ENCODE measurements around the gene ZNF333.

DNA sequence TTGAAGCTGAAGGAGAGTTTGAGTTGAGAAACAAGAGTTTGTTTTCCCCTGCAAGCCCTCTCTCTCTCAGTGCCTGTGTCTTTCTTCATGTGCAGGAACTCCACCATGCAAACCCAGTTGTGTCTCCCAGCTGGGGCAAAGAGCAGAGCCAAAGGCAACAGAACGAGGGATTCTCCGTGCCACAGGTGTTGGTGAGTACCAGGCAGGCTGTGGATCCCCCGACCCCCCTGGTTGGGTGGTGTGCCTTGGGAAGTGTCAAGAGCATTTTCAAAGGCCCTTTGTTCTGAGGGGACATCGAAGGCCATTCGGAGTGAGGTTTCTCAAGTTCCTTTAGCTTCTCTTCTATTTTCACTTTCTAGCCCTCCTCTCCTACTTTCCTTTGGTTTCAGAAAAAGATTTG, 5.6 kb downstream of the ZNF333 start:
- TF ChIP-seq JUN (IDR thresholded peaks at IDR 0.05) = no peak
- TF ChIP-seq, protein P1, sequence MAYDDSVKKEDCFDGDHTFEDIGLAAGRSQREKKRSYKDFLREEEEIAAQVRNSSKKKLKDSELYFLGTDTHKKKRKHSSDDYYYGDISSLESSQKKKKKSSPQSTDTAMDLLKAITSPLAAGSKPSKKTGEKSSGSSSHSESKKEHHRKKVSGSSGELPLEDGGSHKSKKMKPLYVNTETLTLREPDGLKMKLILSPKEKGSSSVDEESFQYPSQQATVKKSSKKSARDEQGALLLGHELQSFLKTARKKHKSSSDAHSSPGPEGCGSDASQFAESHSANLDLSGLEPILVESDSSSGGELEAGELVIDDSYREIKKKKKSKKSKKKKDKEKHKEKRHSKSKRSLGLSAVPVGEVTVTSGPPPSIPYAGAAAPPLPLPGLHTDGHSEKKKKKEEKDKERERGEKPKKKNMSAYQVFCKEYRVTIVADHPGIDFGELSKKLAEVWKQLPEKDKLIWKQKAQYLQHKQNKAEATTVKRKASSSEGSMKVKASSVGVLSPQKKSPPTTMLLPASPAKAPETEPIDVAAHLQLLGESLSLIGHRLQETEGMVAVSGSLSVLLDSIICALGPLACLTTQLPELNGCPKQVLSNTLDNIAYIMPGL (CRISPR knock-in tag; IDR thresholded peaks at IDR 0.05; ENCODE audit: borderline replicate concordance) = no peak
- TF ChIP-seq EP300 (IDR thresholded peaks at IDR 0.05) = no peak
- TF ChIP-seq, protein P2, sequence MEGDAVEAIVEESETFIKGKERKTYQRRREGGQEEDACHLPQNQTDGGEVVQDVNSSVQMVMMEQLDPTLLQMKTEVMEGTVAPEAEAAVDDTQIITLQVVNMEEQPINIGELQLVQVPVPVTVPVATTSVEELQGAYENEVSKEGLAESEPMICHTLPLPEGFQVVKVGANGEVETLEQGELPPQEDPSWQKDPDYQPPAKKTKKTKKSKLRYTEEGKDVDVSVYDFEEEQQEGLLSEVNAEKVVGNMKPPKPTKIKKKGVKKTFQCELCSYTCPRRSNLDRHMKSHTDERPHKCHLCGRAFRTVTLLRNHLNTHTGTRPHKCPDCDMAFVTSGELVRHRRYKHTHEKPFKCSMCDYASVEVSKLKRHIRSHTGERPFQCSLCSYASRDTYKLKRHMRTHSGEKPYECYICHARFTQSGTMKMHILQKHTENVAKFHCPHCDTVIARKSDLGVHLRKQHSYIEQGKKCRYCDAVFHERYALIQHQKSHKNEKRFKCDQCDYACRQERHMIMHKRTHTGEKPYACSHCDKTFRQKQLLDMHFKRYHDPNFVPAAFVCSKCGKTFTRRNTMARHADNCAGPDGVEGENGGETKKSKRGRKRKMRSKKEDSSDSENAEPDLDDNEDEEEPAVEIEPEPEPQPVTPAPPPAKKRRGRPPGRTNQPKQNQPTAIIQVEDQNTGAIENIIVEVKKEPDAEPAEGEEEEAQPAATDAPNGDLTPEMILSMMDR (IDR thresholded peaks at IDR 0.05) = no peak
- no peak for TF ChIP-seq BHLHE40 (IDR thresholded peaks at IDR 0.05; ENCODE audit: low read depth, low read length)
- no peak for TF ChIP-seq POLR2A (IDR thresholded peaks at IDR 0.05; ENCODE audit: low read length)
- TF ChIP-seq PHF8 (IDR thresholded peaks at IDR 0.05; ENCODE audit: borderline replicate concordance, low read depth) = no peak
- TF ChIP-seq GATA3 (IDR thresholded peaks at IDR 0.05; ENCODE audit: borderline replicate concordance) = no peak
- TF ChIP-seq REST (IDR thresholded peaks at IDR 0.05) = no peak
- no peak for TF ChIP-seq MAFK (IDR thresholded peaks at IDR 0.05; ENCODE audit: partially characterized antibody)
- no peak for TF ChIP-seq MYC (IDR thresholded peaks at IDR 0.05; ENCODE audit: borderline replicate concordance, low read length)

Data from A549 (cell line).